Natural killer cell (primary cell): ENCODE results near the gene ATXN1. TPM values are rescaled to one million over a fixed set of nuclear protein-coding genes. Genes with fewer than 3 reads are reported as not detected.

Experiments used
- ATAC-seq, 3 donors: fragments of 150-1000 bp in 2 of 3; fragments of 200-7000 bp in 1 of 3; cut with Tn5 transposase; 1 replicate in 1 of 3; 2 replicates in 2 of 3; pipeline ENCODE4 v1.10.0; 2021; ENCODE audit warnings: mild to moderate bottlenecking in 2 of 3, moderate library complexity in 2 of 3
- DNase-seq, 2 donors: peaks; one replicate each; pipeline versions ENCODE4 v3.0.0 to v3.0.0-alpha.2; 2013 to 2021; ENCODE audit warnings: mixed read lengths in 1 of 2
- H3K27ac ChIP-seq: one replicate; pipeline ENCODE4 v1.5.1; 2013; ENCODE audit warnings: mild to moderate bottlenecking, low read length
- H3K27me3 ChIP-seq: one replicate; pipeline ENCODE4 v1.6.1; 2013; ENCODE audit warnings: low read length; ENCODE audit not compliant: control insufficient read depth, insufficient read depth
- H3K36me3 ChIP-seq: one replicate; pipeline ENCODE4 v1.6.1; 2013; ENCODE audit warnings: low read length; ENCODE audit not compliant: control insufficient read depth, insufficient read depth
- H3K4me1 ChIP-seq: one replicate; pipeline ENCODE4 v1.6.1; 2013; ENCODE audit warnings: low read length; ENCODE audit not compliant: control insufficient read depth, insufficient read depth
- H3K4me3 ChIP-seq: one replicate; pipeline ENCODE4 v1.5.1; 2013; ENCODE audit warnings: low read length
- H3K9me3 ChIP-seq: one replicate; pipeline ENCODE4 v1.6.1; 2013; ENCODE audit warnings: low read length; ENCODE audit not compliant: control insufficient read depth, insufficient read depth
- H3K27ac Mint-ChIP-seq, 2 donors: one replicate each; pipeline ENCODE4 v1.8.0; 2022; ENCODE audit warnings: mild to moderate bottlenecking in 2 of 2, mixed read lengths in 2 of 2, moderate library complexity in 1 of 2
- H3K27me3 Mint-ChIP-seq, 2 donors: one replicate each; pipeline ENCODE4 v1.8.0; 2022; ENCODE audit warnings: low read depth in 2 of 2, mixed read lengths in 2 of 2
- H3K36me3 Mint-ChIP-seq: one replicate; pipeline ENCODE4 v1.8.0; 2022; ENCODE audit warnings: mixed read lengths
- H3K4me1 Mint-ChIP-seq, 2 donors: one replicate each; pipeline ENCODE4 v1.8.0; 2022; ENCODE audit warnings: mixed read lengths in 2 of 2
- H3K4me3 Mint-ChIP-seq: one replicate; pipeline ENCODE4 v1.8.0; 2022; ENCODE audit warnings: mild to moderate bottlenecking, moderate library complexity, mixed read lengths
- H3K9me3 Mint-ChIP-seq, 2 donors: one replicate each; pipeline ENCODE4 v1.8.0; 2022; ENCODE audit warnings: mixed read lengths in 2 of 2
- WGBS: methylation state at CpG from one replicate; pipeline ENCODE4 v1.1.7; 2013; ENCODE audit warnings: missing lambda C conversion rate; ENCODE audit not compliant: insufficient coverage; 5-methylcytosine and 5-hydroxymethylcytosine counted together
- intact Hi-C: fragments of 100-400 bp; cut with micrococcal nuclease; formaldehyde crosslinking; loops from one replicate; pipeline ENCODE4 v1.14.2; 2022
- total RNA-seq, 4 donors: library from RNA; stranded (reverse); fragments of 120-200 nt in 1 of 4; gene quantifications; one replicate each; pipeline versions ENCODE4 v1.2.3 to v1.2.4, GENCODE V29; 2013 to 2022
- TF ChIP-seq, protein P1 (sequence below): fragments of 200-600 bp; IDR thresholded peaks from one replicate; pipeline ENCODE4 v1.8.0; 2022; ENCODE audit warnings: antibody characterized with exemption

The ATXN1 gene
- total RNA-seq, 3 donors from 2014 or later (not counting 1 experiment from before 2014, with no cell fraction given): 90.4 to 120 (median 97.9) TPM

GRCh38 chr6:16338577-16339264 is 422.5 kb downstream of the ATXN1 start:
- H3K36me3 ChIP-seq: no peaks in the 10 kb centered on the region
- H3K9me3 ChIP-seq: no peaks in the 10 kb centered on the region
- DNase-seq (peak in 1 of 2 donors; percentile 23), ATAC-seq (no peak)
- WGBS: 90% methylated on average over 10 of the region's 10 CpGs
- H3K27ac ChIP-seq: no peak overlapping the region
- H3K4me3 ChIP-seq: no peak overlapping the region
- Mint-ChIP-seq H3K27me3 (no peaks in the 10 kb centered on the region), H3K27ac (no peak overlapping the region), H3K36me3 (no peaks in the 10 kb centered on the region), H3K4me3 (no peak overlapping the region), H3K9me3 (no peaks in the 10 kb centered on the region), H3K4me1 (no peaks in the 10 kb centered on the region)
- H3K4me1 ChIP-seq: no peaks in the 10 kb centered on the region
- no peaks in the 10 kb centered on the region for H3K27me3 ChIP-seq
- TF ChIP-seq, protein P1, sequence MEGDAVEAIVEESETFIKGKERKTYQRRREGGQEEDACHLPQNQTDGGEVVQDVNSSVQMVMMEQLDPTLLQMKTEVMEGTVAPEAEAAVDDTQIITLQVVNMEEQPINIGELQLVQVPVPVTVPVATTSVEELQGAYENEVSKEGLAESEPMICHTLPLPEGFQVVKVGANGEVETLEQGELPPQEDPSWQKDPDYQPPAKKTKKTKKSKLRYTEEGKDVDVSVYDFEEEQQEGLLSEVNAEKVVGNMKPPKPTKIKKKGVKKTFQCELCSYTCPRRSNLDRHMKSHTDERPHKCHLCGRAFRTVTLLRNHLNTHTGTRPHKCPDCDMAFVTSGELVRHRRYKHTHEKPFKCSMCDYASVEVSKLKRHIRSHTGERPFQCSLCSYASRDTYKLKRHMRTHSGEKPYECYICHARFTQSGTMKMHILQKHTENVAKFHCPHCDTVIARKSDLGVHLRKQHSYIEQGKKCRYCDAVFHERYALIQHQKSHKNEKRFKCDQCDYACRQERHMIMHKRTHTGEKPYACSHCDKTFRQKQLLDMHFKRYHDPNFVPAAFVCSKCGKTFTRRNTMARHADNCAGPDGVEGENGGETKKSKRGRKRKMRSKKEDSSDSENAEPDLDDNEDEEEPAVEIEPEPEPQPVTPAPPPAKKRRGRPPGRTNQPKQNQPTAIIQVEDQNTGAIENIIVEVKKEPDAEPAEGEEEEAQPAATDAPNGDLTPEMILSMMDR: no peak
- intact Hi-C loops: no loop called here

GRCh38 chr6:16337295-16337975 is 423.8 kb downstream of the ATXN1 start:
- Mint-ChIP-seq H3K4me3 (no peak overlapping the region), H3K27me3 (no peaks in the 10 kb centered on the region), H3K9me3 (no peaks in the 10 kb centered on the region), H3K27ac (no peak overlapping the region), H3K4me1 (no peaks in the 10 kb centered on the region), H3K36me3 (no peaks in the 10 kb centered on the region)
- no peaks in the 10 kb centered on the region for H3K36me3 ChIP-seq
- ATAC-seq (no peak), DNase-seq (no peak)
- H3K4me1 ChIP-seq: peaks cover under 1% of the 10 kb centered on the region
- 97% methylated on average over 13 of the region's 13 CpGs for WGBS
- no peaks in the 10 kb centered on the region for H3K9me3 ChIP-seq
- H3K27me3 ChIP-seq: no peaks in the 10 kb centered on the region
- TF ChIP-seq, protein P1: no peak
- intact Hi-C loops: no loop called here
- no peak overlapping the region for H3K27ac ChIP-seq
- no peak overlapping the region for H3K4me3 ChIP-seq

- TF ChIP-seq, protein P1: no peak
- WGBS: 99% methylated on average over 5 of the region's 6 CpGs
- H3K4me1 Mint-ChIP-seq: no peaks in the 10 kb centered on the region
- intact Hi-C loops: no loop called here
- no peak overlapping the region for H3K4me3 Mint-ChIP-seq
- H3K27me3 Mint-ChIP-seq: no peaks in the 10 kb centered on the region
- no peaks in the 10 kb centered on the region for H3K9me3 Mint-ChIP-seq
- Histone ChIP-seq H3K36me3 (no peaks in the 10 kb centered on the region), H3K27me3 (no peaks in the 10 kb centered on the region), H3K4me3 (no peak overlapping the region), H3K9me3 (no peaks in the 10 kb centered on the region), H3K27ac (no peak overlapping the region), H3K4me1 (peaks cover 5% of the 10 kb centered on the region)
- H3K36me3 Mint-ChIP-seq: no peaks in the 10 kb centered on the region
- ATAC-seq (no peak), DNase-seq (no peak)
- no peak overlapping the region for H3K27ac Mint-ChIP-seq
Measured at GRCh38 chr6:16336911-16337294, 424.4 kb downstream of the ATXN1 start.
